ENCODE measurements around the gene DSCAML1. TPM values are rescaled to one million over a fixed set of nuclear protein-coding genes. Genes with fewer than 3 reads are reported as not detected.

Gene DSCAML1
- total RNA-seq, 1 donor from 2014 or later = 1.4 TPM

- DNase-seq (ENCODE audit: low spot score) = peak; percentile 68
- ATAC-seq = peak; percentile 71
Observed at GRCh38 chr11:117833401-117833891, 36.4 kb upstream of the DSCAML1 start.

- DNase-seq (ENCODE audit: low spot score) = no peak
- ATAC-seq = no peak
Observed at GRCh38 chr11:117832511-117832910, 35.5 kb upstream of the DSCAML1 start.

DNA sequence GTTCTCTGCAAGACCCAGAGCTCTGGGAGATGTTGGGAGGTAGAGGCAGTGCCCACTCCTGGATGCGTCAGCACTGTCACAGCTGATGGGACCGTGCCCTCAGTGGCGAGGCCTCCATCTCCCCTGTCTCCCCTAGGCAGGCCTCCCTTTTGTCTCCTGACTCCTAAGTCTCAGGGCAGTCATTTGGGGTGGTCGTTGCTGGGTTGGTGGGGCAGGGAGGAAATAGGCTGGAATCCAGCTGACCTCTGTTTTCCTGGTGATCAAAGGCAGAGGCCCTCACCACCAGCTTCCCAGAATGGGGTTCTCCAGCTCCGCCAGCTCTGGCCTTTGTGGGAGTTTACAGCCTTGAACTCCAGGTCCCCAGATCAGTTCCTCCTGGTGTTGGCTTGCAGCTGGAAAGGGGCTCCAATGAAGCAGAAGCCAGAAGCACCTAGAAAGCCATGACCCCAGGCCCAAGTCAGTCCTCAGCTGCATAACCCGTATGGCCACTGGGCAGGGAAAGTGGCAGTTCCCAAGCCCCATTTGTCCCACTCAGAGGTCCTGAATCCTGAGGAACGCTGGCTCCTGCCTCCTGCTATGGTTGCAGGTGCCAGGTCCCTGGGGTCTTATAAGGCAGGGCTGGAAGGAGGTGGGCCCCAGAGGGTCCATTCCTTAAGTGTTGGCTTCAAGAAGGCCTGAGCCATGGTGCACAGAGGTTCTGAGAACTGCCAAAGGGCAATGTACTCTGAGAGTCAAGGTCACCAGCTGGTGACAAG, 34.8 kb upstream of the DSCAML1 start:
- DNase-seq (ENCODE audit: low spot score) = no peak
- no peak for ATAC-seq

DNA sequence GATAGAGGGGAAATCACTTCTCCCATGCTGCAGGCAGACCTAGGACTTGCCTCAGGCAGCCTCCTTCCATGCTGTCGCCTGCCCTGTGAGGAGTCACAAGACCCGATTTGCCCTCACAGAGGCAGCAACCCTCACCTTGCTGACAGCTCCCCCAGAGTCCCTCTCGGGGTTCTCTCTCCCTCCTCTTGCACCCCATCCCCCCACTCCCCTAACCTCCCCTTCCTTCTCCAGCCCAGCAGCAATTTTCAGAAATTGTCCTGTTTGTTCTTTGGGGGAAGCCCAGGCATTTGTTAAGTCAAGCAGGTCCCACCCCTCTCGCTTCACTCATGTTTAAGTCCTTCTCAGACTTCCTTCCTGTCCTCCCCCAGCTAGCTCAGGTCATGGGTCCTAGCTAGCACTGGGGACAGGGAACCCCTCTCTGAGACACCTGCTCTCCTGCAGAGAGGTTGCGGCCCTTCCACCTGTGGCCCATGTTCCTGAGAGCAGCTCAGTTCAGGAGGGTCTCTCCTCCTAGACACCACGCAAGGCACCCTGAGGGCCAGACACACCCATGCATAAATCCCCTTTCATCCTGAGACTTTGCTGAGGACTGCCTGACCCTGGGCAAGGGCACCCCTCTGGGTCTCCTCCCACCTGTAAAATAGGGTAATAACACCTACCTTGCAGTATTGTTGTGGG, 33.8 kb upstream of the DSCAML1 start:
- DNase-seq (ENCODE audit: low spot score) (no peak), ATAC-seq (no peak)

DNA sequence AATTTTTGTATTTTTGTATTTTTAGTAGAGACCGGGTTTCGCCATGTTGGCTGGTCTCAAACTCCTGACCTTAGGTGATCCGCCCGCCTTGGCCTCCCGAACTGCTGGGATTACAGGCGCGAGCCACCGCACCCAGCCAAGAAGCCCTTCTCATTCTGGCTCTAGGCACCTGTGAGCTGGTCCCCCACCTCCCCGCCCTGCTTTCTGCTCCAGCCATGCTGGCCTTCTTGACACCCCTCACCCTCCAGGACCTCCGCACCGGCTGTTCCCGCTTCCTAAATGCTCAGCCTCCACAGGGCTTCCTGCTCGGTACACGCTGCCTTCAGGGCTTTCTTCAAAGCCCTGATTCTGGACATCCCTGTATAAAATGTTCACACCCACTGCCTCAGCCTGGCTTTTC, 33.1 kb upstream of the DSCAML1 start:
- no peak for DNase-seq (ENCODE audit: low spot score)
- no peak for ATAC-seq

DNA sequence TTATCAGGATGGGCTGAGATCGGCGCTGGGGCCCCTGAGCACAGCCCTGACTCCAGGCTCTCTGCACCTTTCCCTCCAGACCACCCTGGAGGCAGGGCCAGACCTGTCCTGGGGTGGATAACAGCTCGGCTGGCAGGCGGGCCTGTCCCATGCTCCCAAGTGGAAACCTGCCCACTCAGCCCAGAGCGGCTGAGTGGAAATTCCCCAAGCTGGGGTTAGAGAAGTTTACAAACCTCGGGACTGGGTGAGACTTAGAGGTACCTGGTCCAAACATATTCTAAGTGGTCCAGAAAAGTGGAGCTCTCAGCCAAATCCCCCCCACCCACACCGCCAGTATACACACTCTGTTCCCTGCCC, 32.3 kb upstream of the DSCAML1 start:
- DNase-seq (ENCODE audit: low spot score) (peak; percentile 41), ATAC-seq (no peak)

GRCh38 chr11:117828611-117829368, 31.8 kb upstream of the DSCAML1 start:
- peak; percentile 39 for DNase-seq (ENCODE audit: low spot score)
- no peak for ATAC-seq

- DNase-seq (ENCODE audit: low spot score) (peak; percentile 40), ATAC-seq (no peak)
Observed at GRCh38 chr11:117827521-117828511, 30.8 kb upstream of the DSCAML1 start.

- ATAC-seq (no peak), DNase-seq (ENCODE audit: low spot score) (no peak)
Observed at GRCh38 chr11:117826832-117827231, 29.8 kb upstream of the DSCAML1 start.

GRCh38 chr11:117826190-117826570, 29.2 kb upstream of the DSCAML1 start:
- no peak for ATAC-seq
- no peak for DNase-seq (ENCODE audit: low spot score)

GRCh38 chr11:117825538-117826189, 28.6 kb upstream of the DSCAML1 start:
- peak; percentile 28 for DNase-seq (ENCODE audit: low spot score)
- ATAC-seq = no peak

GRCh38 chr11:117824571-117825537, 27.8 kb upstream of the DSCAML1 start, which contains the start of gene FXYD2:
TSS of gene FXYD2 (minus strand) at chr11:117824744. CDS start at chr11:117824678, 66 bp downstream.
- ATAC-seq (peak; percentile 41), DNase-seq (ENCODE audit: low spot score) (peak; percentile 50)

GRCh38 chr11:117823946-117824420, 27.0 kb upstream of the DSCAML1 start:
- DNase-seq (ENCODE audit: low spot score) (peak; percentile 51), ATAC-seq (peak; percentile 52)

- DNase-seq (ENCODE audit: low spot score) (no peak), ATAC-seq (peak; percentile 10)
Observed at GRCh38 chr11:117823294-117823945, 26.4 kb upstream of the DSCAML1 start.

DNA sequence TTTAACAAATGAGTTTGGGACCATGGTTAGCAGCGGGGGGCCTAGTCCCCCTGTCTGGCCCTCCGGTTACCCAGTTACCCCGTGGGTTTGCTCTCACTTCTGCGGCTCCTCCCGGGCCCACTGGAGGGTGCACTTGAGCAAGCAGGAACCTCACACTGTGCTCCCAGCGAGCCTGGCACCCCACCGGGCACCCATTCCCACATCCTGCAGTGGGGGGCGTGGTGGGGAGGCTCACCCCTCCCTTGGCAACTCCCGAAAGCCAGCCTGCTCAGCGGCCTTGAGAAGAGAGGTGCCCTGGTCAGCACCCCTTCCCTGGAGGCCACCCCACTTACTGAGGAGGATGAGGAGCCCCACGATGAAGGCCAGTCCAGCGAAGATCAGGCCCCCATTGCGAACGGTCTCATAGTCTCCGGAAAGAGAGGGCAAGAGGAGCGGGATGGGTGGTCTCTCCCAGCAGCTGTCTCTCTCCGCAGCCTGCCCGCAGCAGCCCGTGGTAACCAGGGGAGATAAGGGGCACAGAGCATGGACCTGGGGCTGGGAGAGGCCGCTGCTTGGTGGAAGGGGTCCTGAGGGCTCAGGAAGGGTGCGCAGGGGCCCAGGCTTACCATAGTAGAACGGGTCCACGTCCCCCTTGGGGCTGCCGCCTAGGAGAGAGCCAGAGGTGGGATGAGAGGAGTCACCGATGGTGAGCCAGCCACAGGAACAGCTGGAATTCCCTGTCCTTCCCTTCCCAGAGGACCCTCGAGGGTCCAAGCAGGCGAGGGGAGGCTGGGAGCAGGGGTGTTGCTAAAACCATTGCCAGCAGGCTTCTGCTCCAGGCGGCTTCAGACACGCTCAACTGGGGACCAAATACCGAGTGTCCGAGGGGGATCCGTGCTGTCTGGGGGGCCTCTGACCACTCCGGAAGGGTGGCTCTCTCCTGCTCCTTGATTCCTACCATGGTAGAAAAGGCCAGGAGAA, 25.3 kb upstream of the DSCAML1 start:
- no peak for DNase-seq (ENCODE audit: low spot score)

DNA sequence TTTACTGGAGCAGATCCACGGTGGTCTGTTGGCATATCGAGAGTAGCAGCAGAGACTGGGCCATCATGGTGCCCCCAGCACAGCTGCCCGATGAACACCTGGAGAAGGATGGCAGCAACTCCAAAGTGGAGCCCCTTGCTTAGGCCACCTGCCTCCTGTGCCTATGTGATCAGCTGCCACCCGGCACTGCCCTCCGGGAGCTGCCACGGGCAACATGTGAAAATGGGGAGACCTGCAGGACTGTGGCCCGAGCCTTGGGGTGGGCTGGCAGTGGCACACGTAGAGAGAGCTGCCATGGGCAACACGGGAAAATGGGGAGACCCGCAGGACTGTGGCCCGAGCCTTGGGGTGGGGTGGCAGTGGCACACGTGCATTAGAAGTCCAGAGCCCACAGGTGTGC, 24.4 kb upstream of the DSCAML1 start:
- ATAC-seq (no peak), DNase-seq (ENCODE audit: low spot score) (no peak)

More for the DNA sequence above, 25.3 kb upstream of the DSCAML1 start:
- ATAC-seq = peak; percentile 16

- DNase-seq (ENCODE audit: low spot score) = no peak
- ATAC-seq = no peak
Observed at GRCh38 chr11:117820516-117820915, 23.5 kb upstream of the DSCAML1 start.
